Tibial artery (tissue), 4 donors: ENCODE data around the gene LBX2.

Source experiments
- DNase-seq, 2 donors: peaks; one replicate each; pipeline ENCODE4 v3.0.0-alpha.2; 2019
- H3K27ac ChIP-seq, 2 donors: fragments of 200-600 bp; sonication (generic) in 1 of 2; 1 replicate in 1 of 2; 2 replicates in 1 of 2; pipeline ENCODE4 v1.5.1; 2018 to 2019; ENCODE audit warnings: mild to moderate bottlenecking in 1 of 2
- H3K27me3 ChIP-seq, 2 donors: fragments of 200-600 bp; sonication (generic) in 1 of 2; one replicate each; pipeline versions ENCODE4 v1.5.1 to v1.6.0; 2016 to 2019
- H3K36me3 ChIP-seq, 3 donors: fragments of 200-600 bp; sonication (generic) in 2 of 3; one replicate each; pipeline ENCODE4 v1.5.1; 2016 to 2019; ENCODE audit warnings: mild to moderate bottlenecking in 2 of 3
- H3K4me1 ChIP-seq, 4 donors: fragments of 200-600 bp; sonication (generic) in 2 of 4; 1 replicate in 3 of 4; 2 replicates in 1 of 4; pipeline ENCODE4 v1.5.1; 2016 to 2019
- H3K4me3 ChIP-seq, 2 donors: fragments of 200-600 bp; sonication (generic) in 1 of 2; 1 replicate in 1 of 2; 2 replicates in 1 of 2; pipeline ENCODE4 v1.5.1; 2018 to 2019; ENCODE audit warnings: mild to moderate bottlenecking in 2 of 2
- H3K9me3 ChIP-seq, 3 donors: fragments of 200-600 bp; sonication (generic) in 1 of 3; one replicate each; pipeline ENCODE4 v1.5.1; 2016 to 2019
- CTCF ChIP-seq, 2 experiments: fragments of 200-600 bp in 1 of 2; fragments of 450-650 bp in 1 of 2; IDR thresholded peaks; one replicate each; pipeline ENCODE4 v1.5.1; 2017 to 2019; ENCODE audit warnings: antibody characterized with exemption in 2 of 2, mild to moderate bottlenecking in 1 of 2, moderate library complexity in 1 of 2
- intact Hi-C: fragments of 100-400 bp; cut with DNase I; formaldehyde crosslinking; loops from one replicate; pipeline ENCODE4 v1.15.0; 2023; ENCODE audit warnings: low total_unique reads

Gene LBX2

GRCh38 chr2:74502720-74503505, 3.5 kb upstream of the LBX2 start:
- no peak for TF ChIP-seq CTCF (IDR thresholded peaks at IDR 0.05)
- DNase-seq = peak; percentile 87 to 88
- intact Hi-C loops = no loop called here
- no peaks in the 10 kb centered on the region for H3K9me3 ChIP-seq
- peaks cover 0 to 56% of the 10 kb centered on the region in 2 donors for H3K27me3 ChIP-seq
- H3K4me1 ChIP-seq = peaks cover 0 to 58% (median 48%) of the 10 kb centered on the region in 4 donors
- peaks cover 13 to 24% (median 13%) of the 10 kb centered on the region in 3 donors for H3K36me3 ChIP-seq
- peak overlapping the region; percentile 27 to 43 for H3K27ac ChIP-seq
- peak overlapping the region; percentile 43 to 61 for H3K4me3 ChIP-seq

GRCh38 chr2:74502147-74502719, 2.8 kb upstream of the LBX2 start:
- Histone ChIP-seq H3K9me3 (no peaks in the 10 kb centered on the region), H3K36me3 (peaks cover 13 to 24% (median 13%) of the 10 kb centered on the region in 3 donors), H3K27ac (no peak overlapping the region), H3K4me1 (peaks cover 0 to 62% (median 53%) of the 10 kb centered on the region in 4 donors), H3K27me3 (peaks cover 0 to 63% of the 10 kb centered on the region in 2 donors), H3K4me3 (peak overlapping the region; percentile 43 to 61)
- DNase-seq = no peak
- TF ChIP-seq CTCF (IDR thresholded peaks at IDR 0.05) = no peak
- intact Hi-C loops = no loop called here

- peaks cover 13 to 23% (median 13%) of the 10 kb centered on the region in 3 donors for H3K36me3 ChIP-seq
- H3K27me3 ChIP-seq = peaks cover 0 to 68% of the 10 kb centered on the region in 2 donors
- H3K4me1 ChIP-seq = peaks cover 0 to 56% (median 47%) of the 10 kb centered on the region in 4 donors
- TF ChIP-seq CTCF (IDR thresholded peaks at IDR 0.05) = no peak
- H3K4me3 ChIP-seq = no peak overlapping the region
- intact Hi-C loops = no loop called here
- H3K27ac ChIP-seq = no peak overlapping the region
- no peak for DNase-seq
- no peaks in the 10 kb centered on the region for H3K9me3 ChIP-seq
Measured at GRCh38 chr2:74501335-74502071, 2.1 kb upstream of the LBX2 start.

- Histone ChIP-seq H3K9me3 (no peaks in the 10 kb centered on the region), H3K36me3 (peaks cover 5 to 14% (median 10%) of the 10 kb centered on the region in 3 donors), H3K27ac (no peak overlapping the region), H3K4me1 (peaks cover 0 to 47% (median 38%) of the 10 kb centered on the region in 4 donors), H3K4me3 (no peak overlapping the region), H3K27me3 (peaks cover 0 to 68% of the 10 kb centered on the region in 2 donors)
- DNase-seq = no peak
- no peak for TF ChIP-seq CTCF (IDR thresholded peaks at IDR 0.05)
- intact Hi-C loops = no loop called here
Measured at GRCh38 chr2:74500578-74500946, 1.2 kb upstream of the LBX2 start.

GRCh38 chr2:74499940-74500577, 656 bp upstream of the LBX2 start:
- Histone ChIP-seq H3K9me3 (no peaks in the 10 kb centered on the region), H3K27ac (no peak overlapping the region), H3K4me3 (no peak overlapping the region), H3K36me3 (peaks cover 0 to 8% (median 5%) of the 10 kb centered on the region in 3 donors), H3K27me3 (peaks cover 0 to 68% of the 10 kb centered on the region in 2 donors), H3K4me1 (peaks cover 0 to 43% (median 35%) of the 10 kb centered on the region in 4 donors)
- intact Hi-C loops = no loop called here
- no peak for TF ChIP-seq CTCF (IDR thresholded peaks at IDR 0.05)
- DNase-seq = no peak
